Activated CD8-positive, alpha-beta memory T cell treated with anti-CD3 and anti-CD28 coated beads, Interleukin-2, amount 50 U/mL, for 1 hour (primary cell): ENCODE results near the gene RBM33.
"Not testable (repeated sequence)": the region's sequence is repeated elsewhere in the genome, so short reads cannot be mapped to it uniquely, and the experiment has no call there.

Experiments
- DNase-seq: peaks from one replicate; pipeline ENCODE4 v3.0.0-alpha.2; 2020; ENCODE audit errors: extremely low read depth

The RBM33 gene

DNA sequence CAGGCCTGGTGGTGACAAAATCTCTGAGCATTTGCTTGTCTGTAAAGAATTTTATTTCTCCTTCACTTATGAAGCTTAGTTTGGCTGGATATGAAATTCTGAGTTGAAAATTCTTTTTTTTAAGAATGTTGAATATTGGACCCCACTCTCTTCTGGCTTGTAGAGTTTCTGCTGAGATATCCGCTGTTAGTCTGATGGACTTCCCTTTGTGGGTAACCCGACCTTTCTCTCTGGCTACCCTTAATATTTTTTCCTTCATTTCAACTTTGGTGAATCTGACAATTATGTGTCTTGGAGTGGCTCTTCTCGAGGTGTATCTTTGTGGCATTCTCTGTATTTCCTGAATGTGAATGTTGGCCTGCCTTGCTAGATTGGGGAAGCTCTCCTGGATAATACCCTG is 46.2 kb downstream of the RBM33 start:
- not testable (repeated sequence) for DNase-seq

GRCh38 chr7:155692317-155692716 is 47.9 kb downstream of the RBM33 start:
- no peak for DNase-seq

- DNase-seq = no peak
Measured at GRCh38 chr7:155693826-155694225, 49.4 kb downstream of the RBM33 start.

GRCh38 chr7:155694851-155695250 is 50.4 kb downstream of the RBM33 start:
- DNase-seq = no peak

DNA sequence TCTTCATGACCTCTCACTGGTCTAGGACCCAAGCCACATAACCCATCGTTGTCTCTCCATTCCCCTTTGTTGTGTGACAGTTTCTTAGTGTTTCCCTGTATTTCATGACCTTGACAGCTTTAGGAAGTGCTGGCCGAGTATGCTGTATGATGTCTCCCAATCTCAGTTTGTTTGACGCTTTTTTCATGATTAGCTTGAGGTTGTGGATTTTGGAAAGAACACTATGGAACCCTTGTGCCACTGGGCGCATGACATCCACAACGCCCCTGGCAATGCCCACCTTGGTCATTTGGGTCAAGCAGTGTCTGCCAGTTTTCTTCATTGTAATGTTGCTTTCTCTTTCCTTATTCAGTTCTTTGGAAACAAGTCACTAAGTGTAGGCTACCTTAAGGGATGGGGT is 52.3 kb downstream of the RBM33 start:
- no peak for DNase-seq

GRCh38 chr7:155698633-155699032 is 54.2 kb downstream of the RBM33 start:
- no peak for DNase-seq

DNA sequence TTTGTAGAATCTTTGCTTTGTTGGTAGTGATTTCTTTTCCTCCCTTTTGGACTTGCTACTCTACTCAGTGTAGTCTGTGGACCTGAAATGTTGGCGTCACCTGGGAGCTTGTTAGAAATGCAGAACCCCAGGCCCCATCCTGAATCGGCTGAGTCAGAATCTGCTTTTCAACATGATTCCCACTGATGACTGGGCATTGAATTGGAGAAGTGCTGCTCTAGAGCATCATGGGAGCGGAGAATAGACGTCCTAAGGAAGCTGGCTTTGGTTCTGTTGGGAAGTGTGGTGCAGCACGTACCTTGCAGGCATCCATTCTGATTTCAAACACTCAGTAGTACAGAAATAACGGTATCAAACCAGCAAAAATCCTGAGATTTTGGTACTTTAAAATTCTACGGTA is 54.7 kb downstream of the RBM33 start:
- no peak for DNase-seq

DNA sequence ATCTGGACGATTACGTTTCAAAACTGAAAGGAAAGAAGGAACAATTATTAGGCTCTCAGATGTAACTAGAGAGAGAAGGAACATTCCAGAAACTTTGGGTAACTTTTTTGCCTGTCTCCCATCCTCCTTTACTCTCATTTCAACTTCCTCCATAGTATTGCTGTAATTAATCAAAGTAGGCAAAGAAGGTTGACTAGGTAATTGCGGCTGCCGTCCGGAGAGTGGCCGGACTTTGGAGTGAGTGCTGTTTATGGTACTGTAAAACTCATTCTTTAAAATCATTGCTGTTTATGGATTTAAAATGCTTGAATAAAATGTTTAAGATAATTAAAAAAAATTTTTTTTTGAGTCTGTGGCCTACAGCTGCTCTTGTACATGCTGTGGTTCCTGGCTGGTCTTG is 56.4 kb downstream of the RBM33 start:
- DNase-seq = no peak

GRCh38 chr7:155701972-155702544 is 57.6 kb downstream of the RBM33 start:
- DNase-seq = no peak

DNA sequence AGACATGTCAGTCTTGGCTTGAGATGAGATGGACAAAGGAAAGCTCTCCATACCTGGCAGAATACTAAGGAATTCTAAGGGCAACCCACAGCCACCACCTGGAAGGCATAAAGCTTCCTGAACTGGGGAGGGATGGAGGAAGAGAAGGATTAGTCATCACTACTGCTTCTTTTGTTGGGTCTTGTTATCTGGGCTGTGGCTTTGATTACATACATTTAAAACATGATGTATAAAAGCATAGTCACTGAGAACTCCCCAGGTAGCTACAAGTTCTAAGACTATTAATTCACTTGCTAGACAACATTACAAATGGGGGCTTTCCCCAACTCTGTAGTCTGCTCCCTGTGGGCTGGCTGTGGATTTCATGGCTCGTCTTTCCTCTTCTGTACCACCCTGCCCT is 58.2 kb downstream of the RBM33 start:
- no peak for DNase-seq

DNA sequence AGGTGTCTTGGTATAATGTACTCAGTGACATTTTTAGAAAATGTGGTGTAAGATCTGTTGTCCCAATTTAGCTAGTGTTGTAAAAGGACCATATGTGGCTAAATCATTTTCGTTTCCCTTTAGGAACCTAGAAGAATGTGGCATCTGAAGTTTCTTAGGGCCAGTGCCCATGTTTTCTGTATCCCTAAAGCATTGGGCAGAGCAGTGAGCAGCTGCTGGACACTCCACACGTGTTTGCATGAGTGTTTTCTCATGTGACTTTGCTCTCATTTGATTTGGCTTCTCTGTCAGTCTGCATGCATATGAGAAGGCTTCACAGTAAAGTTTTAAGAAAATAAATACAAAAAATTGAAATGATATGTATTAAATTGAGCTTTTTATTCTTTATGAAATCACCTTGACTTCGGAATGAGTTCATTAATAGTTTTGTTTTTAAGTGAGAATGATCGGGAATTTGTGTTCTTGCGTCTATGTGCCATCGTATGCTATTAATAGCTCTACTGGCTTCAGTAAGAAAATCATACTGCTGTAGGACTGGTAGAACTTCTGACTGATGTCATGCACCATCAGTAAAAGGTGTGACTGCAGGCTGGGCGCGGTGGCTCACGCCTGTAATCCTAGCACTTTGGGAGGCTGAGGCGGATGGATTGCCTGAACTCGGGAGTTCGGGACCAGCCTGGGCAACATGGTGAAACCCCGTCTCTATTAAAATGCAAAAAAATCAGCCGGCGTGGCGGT is 61.3 kb downstream of the RBM33 start:
- DNase-seq = no peak

DNA sequence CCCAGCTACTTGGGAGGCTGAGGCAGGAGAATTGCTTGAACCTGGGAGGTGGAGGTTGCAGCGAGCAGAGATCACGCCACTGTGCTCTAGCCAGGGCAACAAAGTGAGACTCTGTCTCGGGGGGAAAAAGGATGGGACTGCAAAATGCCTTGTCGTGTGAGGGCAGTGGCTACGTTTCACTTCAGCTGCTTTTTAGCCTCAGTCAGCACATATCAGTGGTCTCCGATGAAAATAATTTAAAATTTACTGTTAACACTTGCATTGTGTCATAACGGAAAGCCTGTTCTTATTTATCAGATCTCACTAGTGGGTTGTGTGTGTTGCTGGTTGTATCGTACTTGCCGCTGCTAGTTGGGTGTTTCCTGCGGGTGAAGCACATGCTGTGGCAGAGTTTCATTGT is 61.9 kb downstream of the RBM33 start:
- DNase-seq = no peak

DNA sequence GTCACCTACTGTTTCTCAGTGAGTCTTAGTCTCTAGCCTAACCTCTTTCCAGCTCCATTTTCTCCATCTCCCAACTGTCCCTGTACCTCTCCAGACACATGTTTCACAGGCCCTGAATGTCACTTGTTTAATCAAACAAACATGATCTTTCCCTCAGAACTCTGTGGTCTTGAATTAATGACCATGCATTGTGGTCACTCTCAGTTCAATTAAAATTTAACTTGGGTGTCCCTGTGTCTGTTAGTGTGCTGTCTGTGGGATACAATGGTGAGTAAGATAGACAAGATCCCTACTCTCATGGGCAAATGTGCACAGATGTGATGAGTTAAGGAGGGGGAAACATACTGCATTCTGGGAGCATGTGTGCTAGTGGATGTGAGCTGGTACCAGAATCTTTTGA is 65.0 kb downstream of the RBM33 start:
- no peak for DNase-seq

- DNase-seq = no peak
Measured at GRCh38 chr7:155710031-155710430, 65.6 kb downstream of the RBM33 start.

- no peak for DNase-seq
Measured at GRCh38 chr7:155710530-155710929, 66.1 kb downstream of the RBM33 start.

GRCh38 chr7:155711081-155711480 is 66.6 kb downstream of the RBM33 start:
- no peak for DNase-seq

GRCh38 chr7:155713384-155713783 is 68.9 kb downstream of the RBM33 start:
- DNase-seq = no peak

- no peak for DNase-seq
Measured at GRCh38 chr7:155714702-155715101, 70.2 kb downstream of the RBM33 start.

GRCh38 chr7:155715111-155715805 is 70.8 kb downstream of the RBM33 start:
- no peak for DNase-seq

- no peak for DNase-seq
Measured at GRCh38 chr7:155717010-155717744, 72.7 kb downstream of the RBM33 start.

DNA sequence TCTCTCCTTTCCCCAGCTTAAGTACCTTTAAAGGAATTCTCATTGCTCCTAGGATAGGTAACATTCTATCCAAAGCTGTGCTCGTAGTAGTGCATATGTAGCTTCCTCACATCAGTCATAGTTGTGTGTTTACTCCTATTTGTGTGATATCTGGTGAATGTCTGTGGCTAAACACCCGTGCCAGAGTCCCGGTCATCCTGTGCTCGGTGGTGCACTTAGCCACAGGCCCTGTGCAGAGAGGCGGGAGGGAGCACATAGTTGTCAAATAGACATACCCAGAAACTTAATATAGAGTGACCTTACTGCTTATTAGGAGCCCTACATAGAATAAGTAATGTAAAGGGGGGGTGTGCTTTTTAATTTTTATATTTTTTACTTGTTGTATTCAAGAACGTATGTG is 76.6 kb downstream of the RBM33 start:
- DNase-seq = no peak

DNA sequence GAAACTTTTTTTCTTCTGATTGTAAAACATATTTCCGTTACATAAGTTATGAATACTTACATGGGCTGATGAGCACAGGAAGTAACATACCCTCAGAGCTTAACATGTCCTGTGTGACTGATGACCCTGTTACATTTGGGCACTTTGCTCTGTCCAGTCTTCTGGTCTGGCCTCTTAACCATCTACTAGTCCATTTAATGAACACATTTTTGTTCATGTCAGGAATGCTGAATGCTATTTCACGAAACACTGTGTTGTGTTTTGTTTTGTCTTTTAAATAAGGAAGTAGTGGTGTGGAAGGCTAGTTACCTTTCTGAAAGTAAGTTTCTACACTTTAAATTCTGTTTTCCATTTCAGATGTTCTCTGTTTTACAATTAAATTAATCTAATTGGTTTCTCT is 77.7 kb downstream of the RBM33 start:
- no peak for DNase-seq

DNA sequence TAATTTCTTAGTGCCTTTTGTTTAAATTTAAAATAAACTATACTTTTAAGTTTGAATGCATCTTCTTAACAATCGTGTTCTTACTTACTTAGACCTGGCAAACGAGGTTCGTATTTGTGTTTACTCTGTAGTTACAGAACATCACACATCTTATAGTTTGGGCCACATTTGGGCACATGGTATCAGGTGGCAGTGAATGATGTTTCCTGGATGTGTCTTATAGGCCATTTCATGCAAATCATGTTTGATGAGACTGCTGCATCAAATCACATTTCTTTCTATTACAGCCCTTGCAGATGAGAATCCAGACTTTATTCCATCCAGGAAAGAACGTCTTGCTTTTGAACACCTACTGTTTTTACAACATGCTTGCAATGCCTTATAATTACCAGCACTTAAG is 78.5 kb downstream of the RBM33 start:
- DNase-seq = no peak
